ENCODE results near the gene SCYL3. TPM values are rescaled to one million over a fixed set of nuclear protein-coding genes. Genes with fewer than 3 reads are reported as not detected.
"Not testable (repeated sequence)": the region's sequence is repeated elsewhere in the genome, so short reads cannot be mapped to it uniquely, and the experiment has no call there.

SCYL3 gene
- total RNA-seq, 1 experiment from 2014 or later = 6.0 TPM

GRCh38 chr1:169871988-169872387 is 21.7 kb downstream of the SCYL3 start:
- not testable (repeated sequence) for DNase-seq (ENCODE audit: low spot score)

- no peak for DNase-seq (ENCODE audit: low spot score)
These were observed 24.3 kb downstream of the SCYL3 start for GRCh38 chr1:169869426-169869825.

DNA sequence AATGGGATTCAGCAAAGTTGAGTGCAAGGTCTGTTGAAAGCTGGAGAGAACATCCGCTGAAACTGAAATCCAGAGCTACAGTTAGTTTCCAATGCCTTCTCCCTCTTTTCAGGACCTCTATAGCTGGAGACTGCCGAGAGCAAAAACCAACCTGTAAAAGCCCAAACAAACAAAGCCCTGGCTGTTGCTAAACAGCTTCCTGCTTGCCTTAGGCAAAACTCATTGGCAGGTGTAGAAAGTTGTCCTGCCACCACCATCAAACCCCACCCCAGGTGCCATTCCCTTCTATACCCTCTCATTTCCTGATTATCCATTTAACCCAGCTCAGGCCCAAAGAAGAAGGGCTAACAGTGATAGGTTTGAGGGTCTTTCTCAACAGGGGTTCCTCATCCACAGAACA is 24.7 kb downstream of the SCYL3 start:
- DNase-seq (ENCODE audit: low spot score) = no peak

DNA sequence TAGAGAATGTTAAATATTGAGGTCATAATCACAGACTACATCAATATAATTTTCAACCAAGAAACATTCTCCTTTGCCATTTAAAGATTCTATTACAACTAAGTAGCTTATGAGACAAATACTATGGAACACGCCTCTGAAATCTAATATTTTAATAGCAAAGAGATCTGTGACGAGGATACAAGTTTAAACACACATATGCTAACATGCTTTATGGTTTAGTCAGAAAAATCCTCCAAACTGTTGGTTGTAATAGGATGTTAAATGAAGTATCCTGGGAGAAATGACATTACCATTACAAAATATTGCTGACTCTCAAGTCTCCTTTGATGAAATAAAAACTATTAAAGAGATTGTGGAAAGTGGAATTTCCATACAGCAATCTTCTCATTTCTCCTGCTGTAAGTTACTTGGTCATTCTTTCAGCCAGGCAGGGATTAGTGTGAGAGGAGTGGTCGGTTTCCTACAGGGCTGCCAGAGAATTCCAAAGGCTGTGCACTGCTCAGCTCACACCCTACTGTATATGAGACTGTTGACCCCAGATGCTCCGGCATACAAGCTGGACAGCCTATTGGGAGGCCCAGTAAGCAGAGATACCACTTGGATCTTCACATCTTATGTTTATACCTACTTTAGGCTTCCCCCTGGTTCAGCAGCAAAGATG is 26.6 kb downstream of the SCYL3 start:
- no peak for DNase-seq (ENCODE audit: low spot score)

- DNase-seq (ENCODE audit: low spot score) = no peak
These were observed 27.1 kb downstream of the SCYL3 start for GRCh38 chr1:169866577-169866976.

- not testable (repeated sequence) for DNase-seq (ENCODE audit: low spot score)
These were observed 29.2 kb downstream of the SCYL3 start for GRCh38 chr1:169864531-169864930.

DNA sequence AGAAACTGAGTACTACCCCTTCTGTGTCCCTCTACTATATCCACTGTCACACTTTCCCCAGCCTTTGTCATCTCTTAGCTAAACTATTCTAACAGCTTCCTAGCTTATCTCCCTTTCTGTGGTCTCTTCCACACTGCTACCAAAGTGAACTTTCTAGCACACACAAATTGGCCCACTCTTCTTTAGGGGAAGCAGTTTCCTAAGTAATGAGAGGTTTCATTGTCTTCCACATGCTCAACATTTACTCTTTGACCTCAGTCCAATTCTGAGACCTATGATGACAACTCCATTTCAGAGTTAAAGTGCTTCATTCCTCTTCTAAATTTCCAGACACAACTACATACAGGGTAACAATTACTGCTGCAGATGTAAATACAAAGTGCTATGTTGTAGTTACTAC is 32.9 kb downstream of the SCYL3 start:
- no peak for DNase-seq (ENCODE audit: low spot score)

GRCh38 chr1:169860187-169860586 is 33.5 kb downstream of the SCYL3 start:
- no peak for DNase-seq (ENCODE audit: low spot score)

- no peak for DNase-seq (ENCODE audit: low spot score)
These were observed 34.7 kb downstream of the SCYL3 start for GRCh38 chr1:169859001-169859400.

- DNase-seq (ENCODE audit: low spot score) = peak; percentile 82
These were observed 35.2 kb downstream of the SCYL3 start for GRCh38 chr1:169858467-169858866.

GRCh38 chr1:169853341-169853740 is 40.4 kb downstream of the SCYL3 start:
- DNase-seq (ENCODE audit: low spot score) = no peak

DNA sequence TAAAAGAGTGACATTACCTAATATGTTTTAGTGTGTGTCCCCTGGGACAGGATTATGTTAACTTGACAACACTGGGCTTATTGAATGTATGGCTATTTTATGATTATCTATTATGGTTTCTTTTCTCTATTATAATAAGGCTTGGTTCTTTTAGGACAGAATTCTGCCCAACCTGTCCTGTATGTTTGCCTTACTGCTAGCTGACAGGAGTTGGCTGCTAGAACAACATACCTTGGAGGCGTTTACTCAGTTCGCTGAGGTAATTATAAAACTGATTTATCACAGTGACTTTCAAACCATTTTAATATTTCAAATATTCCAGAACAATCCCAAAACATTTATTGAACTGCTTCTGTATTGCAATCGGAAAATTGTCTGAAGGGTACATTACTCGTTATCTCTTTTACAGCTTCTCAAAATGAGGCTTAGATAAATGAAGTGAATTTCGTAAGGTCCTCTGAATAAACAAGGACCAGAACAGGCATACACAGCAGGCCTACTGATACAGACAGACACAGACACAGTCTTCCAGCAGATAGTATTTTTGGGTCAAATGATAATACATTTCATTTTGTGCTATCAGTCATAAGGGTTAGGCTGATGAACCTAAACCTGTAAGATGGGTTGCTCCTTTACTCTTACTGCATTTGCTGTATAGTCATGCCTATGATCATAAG is 44.2 kb downstream of the SCYL3 start:
- no peak for DNase-seq (ENCODE audit: low spot score)

DNA sequence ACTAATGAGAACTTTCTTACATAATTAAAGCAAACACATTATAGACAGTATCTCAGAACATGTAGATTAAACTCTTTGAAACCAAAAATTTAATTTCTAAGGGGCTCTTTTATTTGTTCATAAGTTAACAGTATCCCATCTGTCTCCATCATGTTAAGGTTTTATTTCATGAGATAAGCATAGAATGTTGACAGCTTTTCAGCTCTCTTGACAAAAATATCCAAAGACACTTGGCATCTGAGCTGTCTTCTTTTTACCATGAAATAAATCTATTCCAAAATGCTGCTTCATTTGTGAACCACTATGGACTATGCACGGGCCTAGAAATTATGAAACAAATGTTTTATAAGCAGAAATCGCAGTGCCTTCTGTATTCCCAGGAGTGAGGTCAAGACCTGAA is 45.2 kb downstream of the SCYL3 start:
- no peak for DNase-seq (ENCODE audit: low spot score)

- no peak for DNase-seq (ENCODE audit: low spot score)
These were observed 48.6 kb downstream of the SCYL3 start for GRCh38 chr1:169844941-169845608.

GRCh38 chr1:169838942-169839341 is 54.8 kb downstream of the SCYL3 start:
- no peak for DNase-seq (ENCODE audit: low spot score)

- no peak for DNase-seq (ENCODE audit: low spot score)
These were observed 57.5 kb downstream of the SCYL3 start for GRCh38 chr1:169836198-169836597.

DNA sequence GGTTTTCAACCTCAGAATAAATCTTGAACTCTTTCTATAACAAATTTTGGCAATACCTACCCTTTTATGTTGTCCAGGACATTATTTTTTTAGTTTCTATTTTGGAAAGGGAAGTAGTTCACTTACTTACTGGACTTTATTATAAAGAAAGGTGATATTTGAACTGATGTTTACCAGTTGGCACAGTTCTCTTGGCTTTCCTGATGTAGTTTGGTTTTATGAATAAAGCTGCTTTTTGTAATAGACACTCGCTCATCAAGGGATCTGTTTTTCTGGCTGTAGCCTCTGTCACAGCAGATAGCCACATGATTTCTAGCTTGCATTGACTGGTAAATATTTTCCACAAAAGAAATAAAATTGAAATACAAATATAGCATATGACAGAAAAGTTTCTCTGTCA is 58.0 kb downstream of the SCYL3 start:
- DNase-seq (ENCODE audit: low spot score) = no peak

- no peak for DNase-seq (ENCODE audit: low spot score)
These were observed 58.8 kb downstream of the SCYL3 start for GRCh38 chr1:169834869-169835268.

- no peak for DNase-seq (ENCODE audit: low spot score)
These were observed 60.4 kb downstream of the SCYL3 start for GRCh38 chr1:169833179-169833901.

GRCh38 chr1:169829671-169830070 is 64.0 kb downstream of the SCYL3 start:
- no peak for DNase-seq (ENCODE audit: low spot score)

DNA sequence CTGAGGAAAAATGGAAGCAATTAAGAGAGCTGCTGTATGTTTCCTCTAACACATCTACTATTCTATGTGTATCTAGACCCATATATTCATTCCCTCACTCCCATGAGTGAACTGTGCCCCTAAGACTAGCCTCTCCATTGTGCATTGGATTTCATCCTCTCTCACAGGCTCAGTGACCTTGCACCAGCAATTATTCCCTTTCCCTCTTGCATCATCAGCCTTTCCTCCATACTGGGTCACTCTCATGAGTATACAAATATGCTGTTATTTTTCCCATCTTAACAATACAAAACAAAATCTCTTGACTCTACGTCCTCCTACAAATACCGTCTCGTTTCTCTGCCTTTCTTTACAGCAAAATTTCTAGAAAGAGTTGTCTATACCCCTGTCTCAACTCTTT is 69.5 kb downstream of the SCYL3 start:
- no peak for DNase-seq (ENCODE audit: low spot score)

DNA sequence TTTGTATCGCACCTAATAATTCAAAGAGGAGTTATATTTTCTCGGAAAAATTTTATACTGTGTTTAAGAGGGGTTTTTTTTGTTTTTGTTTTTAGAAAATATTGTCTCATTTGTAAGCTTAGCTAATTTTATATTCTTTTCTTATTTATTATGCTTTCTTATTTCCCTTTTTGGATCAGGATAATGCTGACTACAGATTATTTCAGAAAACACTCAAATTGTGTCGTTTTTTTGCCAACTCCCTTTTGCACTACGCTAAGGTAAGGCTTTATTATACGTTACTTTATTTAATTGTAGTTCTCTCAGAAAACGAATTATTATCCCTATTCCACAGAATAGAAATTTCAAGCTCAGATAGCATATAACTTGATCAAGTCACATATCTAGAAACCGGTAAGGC is 72.2 kb downstream of the SCYL3 start:
- DNase-seq (ENCODE audit: low spot score) = no peak

Measured in H4 (cell line).